Gastrocnemius medialis (tissue), 4 donors: ENCODE measurements around the gene DPYSL4.

Experiments
- CTCF ChIP-seq, 5 experiments: fragments of 450-650 bp in 3 of 5; fragments of 200-600 bp in 2 of 5; sonication (generic) in 2 of 5; IDR thresholded peaks in 4 of 5; conservative IDR thresholded peaks in 1 of 5; 1 replicate in 4 of 5; 2 replicates in 1 of 5; pipeline ENCODE4 v1.5.1; 2016 to 2019; ENCODE audit warnings: antibody characterized with exemption in 5 of 5, mild to moderate bottlenecking in 3 of 5, moderate library complexity in 3 of 5
- POLR2A ChIP-seq, 2 donors: fragments of 450-650 bp; IDR thresholded peaks; one replicate each; pipeline ENCODE4 v1.6.1; 2017; ENCODE audit warnings: antibody characterized with exemption in 2 of 2, mild to moderate bottlenecking in 2 of 2, moderate library complexity in 2 of 2

GRCh38 chr10:132162590-132163277 lies 24.0 kb upstream of the DPYSL4 start:
- TF ChIP-seq CTCF (IDR thresholded peaks at IDR 0.05 in 4 of 5, conservative IDR thresholded peaks at IDR 0.05 in 1 of 5), result no peak
- TF ChIP-seq POLR2A (IDR thresholded peaks at IDR 0.05), result no peak
